Upper lobe of left lung (tissue), 4 donors: ENCODE data around the gene NRXN3.

Experiments used
- EP300 ChIP-seq, 4 donors: sonication (generic); formaldehyde crosslinking; IDR thresholded peaks; one replicate each; pipeline ENCODE4 v1.5.1; 2017; ENCODE audit warnings: antibody characterized with exemption in 4 of 4, control low read depth in 2 of 4
- POLR2A ChIP-seq, 4 donors: fragments of 450-650 bp; IDR thresholded peaks; one replicate each; pipeline ENCODE4 v1.5.1; 2016 to 2017; ENCODE audit warnings: antibody characterized with exemption in 4 of 4, mild to moderate bottlenecking in 2 of 4
- POLR2AphosphoS5 ChIP-seq, 2 donors: sonication (generic); formaldehyde crosslinking; IDR thresholded peaks; one replicate each; pipeline ENCODE4 v1.5.1; 2017; ENCODE audit warnings: antibody characterized with exemption in 2 of 2
- TF ChIP-seq, protein P1 (sequence below), 6 experiments: fragments of 450-650 bp in 4 of 6; fragments of 200-600 bp in 2 of 6; sonication (generic) in 2 of 6; IDR thresholded peaks; one replicate each; pipeline ENCODE4 v1.5.1; 2016 to 2019; ENCODE audit warnings: antibody characterized with exemption in 6 of 6

DNA sequence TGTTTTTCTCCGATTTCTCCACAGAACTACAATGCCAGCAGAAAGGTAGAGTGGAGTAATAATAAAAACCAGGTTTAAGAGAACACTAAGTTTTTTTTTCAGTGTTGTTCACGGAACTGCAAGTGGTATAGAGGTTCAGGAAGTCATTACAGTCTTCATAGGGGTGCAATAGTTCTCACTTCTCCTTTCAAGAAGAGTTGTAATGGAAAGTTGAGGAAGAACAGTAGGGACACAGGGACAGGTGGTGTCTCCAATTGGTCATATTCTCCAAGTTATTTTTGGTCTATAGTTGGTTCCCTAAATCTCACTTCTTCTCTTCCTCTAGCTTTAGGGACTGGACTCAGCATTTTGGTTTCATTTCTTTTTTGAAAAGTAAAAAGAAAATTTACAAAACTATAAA is 894.0 kb downstream of the NRXN3 start:
- peak in 1 of 4 donors; percentile 6 for TF ChIP-seq EP300 (IDR thresholded peaks at IDR 0.05)
- TF ChIP-seq, protein P1, sequence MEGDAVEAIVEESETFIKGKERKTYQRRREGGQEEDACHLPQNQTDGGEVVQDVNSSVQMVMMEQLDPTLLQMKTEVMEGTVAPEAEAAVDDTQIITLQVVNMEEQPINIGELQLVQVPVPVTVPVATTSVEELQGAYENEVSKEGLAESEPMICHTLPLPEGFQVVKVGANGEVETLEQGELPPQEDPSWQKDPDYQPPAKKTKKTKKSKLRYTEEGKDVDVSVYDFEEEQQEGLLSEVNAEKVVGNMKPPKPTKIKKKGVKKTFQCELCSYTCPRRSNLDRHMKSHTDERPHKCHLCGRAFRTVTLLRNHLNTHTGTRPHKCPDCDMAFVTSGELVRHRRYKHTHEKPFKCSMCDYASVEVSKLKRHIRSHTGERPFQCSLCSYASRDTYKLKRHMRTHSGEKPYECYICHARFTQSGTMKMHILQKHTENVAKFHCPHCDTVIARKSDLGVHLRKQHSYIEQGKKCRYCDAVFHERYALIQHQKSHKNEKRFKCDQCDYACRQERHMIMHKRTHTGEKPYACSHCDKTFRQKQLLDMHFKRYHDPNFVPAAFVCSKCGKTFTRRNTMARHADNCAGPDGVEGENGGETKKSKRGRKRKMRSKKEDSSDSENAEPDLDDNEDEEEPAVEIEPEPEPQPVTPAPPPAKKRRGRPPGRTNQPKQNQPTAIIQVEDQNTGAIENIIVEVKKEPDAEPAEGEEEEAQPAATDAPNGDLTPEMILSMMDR (IDR thresholded peaks at IDR 0.05): no peak
- TF ChIP-seq POLR2AphosphoS5 (IDR thresholded peaks at IDR 0.05): no peak
- TF ChIP-seq POLR2A (IDR thresholded peaks at IDR 0.05): no peak
